ENCODE measurements around the gene HPS1. TPM values are rescaled to one million over a fixed set of nuclear protein-coding genes. Genes with fewer than 3 reads are reported as not detected.

HPS1 gene
- total and polyA plus RNA-seq, 7 donors: 11.5 to 29.1 (median 15.6) TPM

GRCh38 chr10:98399784-98400183, 47.0 kb downstream of the HPS1 start:
- Histone ChIP-seq H3K4me1 (no peaks in the 10 kb centered on the region), H3K4me3 (no peak overlapping the region), H3K27me3 (ENCODE audit: insufficient read depth in 3 of 3, low read length in 2 of 3) (no peaks in the 10 kb centered on the region), H3K36me3 (ENCODE audit: insufficient read depth in 1 of 2, low read depth in 1 of 2) (peaks cover 0 to 4% of the 10 kb centered on the region in 2 donors), H3K27ac (no peak overlapping the region), H3K9me3 (no peaks in the 10 kb centered on the region)
- TF ChIP-seq CTCF (IDR thresholded peaks at IDR 0.05): no peak
- ATAC-seq: no peak
- no peak for DNase-seq
- 93 to 95% (median 95%) methylated on average over 9 of the region's 9 CpGs for WGBS, 3 donors
- intact Hi-C loops (cut with DNase I): no loop called here

- Histone ChIP-seq H3K36me3 (ENCODE audit: insufficient read depth in 1 of 2, low read depth in 1 of 2) (peaks cover 0 to 4% of the 10 kb centered on the region in 2 donors), H3K4me1 (peaks cover 2% of the 10 kb centered on the region), H3K27ac (no peak overlapping the region), H3K27me3 (ENCODE audit: insufficient read depth in 3 of 3, low read length in 2 of 3) (no peaks in the 10 kb centered on the region), H3K9me3 (no peaks in the 10 kb centered on the region), H3K4me3 (no peak overlapping the region)
- TF ChIP-seq CTCF (IDR thresholded peaks at IDR 0.05): no peak
- 85 to 91% (median 89%) methylated on average over 9 of the region's 9 CpGs for WGBS, 3 donors
- no peak for ATAC-seq
- no peak for DNase-seq
- intact Hi-C loops (cut with DNase I): no loop called here
Observed at GRCh38 chr10:98397089-98397600, 49.6 kb downstream of the HPS1 start.

DNA sequence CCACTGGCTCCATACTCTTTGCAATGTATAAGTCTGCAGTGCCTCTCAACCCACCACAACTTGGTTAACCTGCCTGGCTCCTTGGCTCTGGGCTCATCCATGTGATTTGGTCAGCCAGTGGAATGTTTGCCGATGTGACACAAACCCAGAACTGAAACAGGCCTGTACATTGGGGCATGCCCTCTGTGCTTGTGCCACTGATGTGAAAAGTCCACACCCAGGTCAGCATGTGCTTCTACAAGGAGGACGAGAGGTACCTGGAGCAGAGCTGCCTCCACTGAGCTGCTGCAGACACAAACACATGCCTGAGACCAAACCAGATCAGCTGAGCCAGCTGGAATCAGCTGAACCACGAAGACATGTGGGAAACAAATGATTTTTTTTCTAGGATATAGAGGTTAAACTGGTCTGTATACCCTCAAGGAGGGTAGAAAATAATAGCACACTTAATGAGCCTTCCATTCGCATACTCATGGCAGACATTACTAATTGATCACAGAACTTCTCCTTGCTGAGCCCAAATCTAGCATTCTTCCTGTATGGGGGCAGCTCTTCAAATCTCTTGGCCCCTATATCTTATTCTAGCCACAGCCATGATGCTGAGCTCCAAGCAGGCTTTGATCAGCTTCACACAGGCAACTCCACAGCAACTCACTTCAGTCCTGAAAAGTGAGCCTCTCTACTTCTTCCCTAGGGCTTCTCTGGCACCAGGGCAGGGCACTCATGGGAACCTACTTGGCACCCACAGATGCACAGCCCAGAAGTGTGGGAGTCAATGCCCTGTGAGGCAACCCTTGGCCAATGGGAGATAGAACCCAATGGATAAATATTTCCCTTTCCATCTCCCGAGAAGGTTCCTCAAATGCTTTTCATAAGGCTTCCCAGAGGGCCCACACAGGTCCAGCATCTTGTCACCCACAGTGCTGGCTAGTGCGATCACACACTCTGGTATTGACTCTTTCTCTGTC, 50.4 kb downstream of the HPS1 start:
- Histone ChIP-seq H3K4me3 (no peak overlapping the region), H3K27ac (no peak overlapping the region), H3K4me1 (peaks cover 10% of the 10 kb centered on the region), H3K36me3 (ENCODE audit: insufficient read depth in 1 of 2, low read depth in 1 of 2) (peaks cover 0 to 4% of the 10 kb centered on the region in 2 donors), H3K9me3 (no peaks in the 10 kb centered on the region), H3K27me3 (ENCODE audit: insufficient read depth in 3 of 3, low read length in 2 of 3) (no peaks in the 10 kb centered on the region)
- WGBS, 3 donors: 88 to 94% (median 93%) methylated on average over 6 of the region's 6 CpGs
- intact Hi-C loops (cut with DNase I): no loop called here
- no peak for ATAC-seq
- no peak for DNase-seq
- no peak for TF ChIP-seq CTCF (IDR thresholded peaks at IDR 0.05)

GRCh38 chr10:98394851-98395440, 51.8 kb downstream of the HPS1 start:
- peak in 3 of 4 donors; percentile 26 to 56 (median 34) for ATAC-seq
- H3K36me3 ChIP-seq (ENCODE audit: insufficient read depth in 1 of 2, low read depth in 1 of 2): peaks cover 0 to 4% of the 10 kb centered on the region in 2 donors

More at GRCh38 chr10:98394851-98395440, 51.8 kb downstream of the HPS1 start:
- Histone ChIP-seq H3K4me3 (no peak overlapping the region), H3K27me3 (ENCODE audit: insufficient read depth in 3 of 3, low read length in 2 of 3) (no peaks in the 10 kb centered on the region), H3K27ac (no peak overlapping the region), H3K4me1 (peaks cover 10% of the 10 kb centered on the region), H3K9me3 (no peaks in the 10 kb centered on the region)
- no peak for TF ChIP-seq CTCF (IDR thresholded peaks at IDR 0.05)
- WGBS, 3 donors: 57 to 74% (median 58%) methylated on average over 8 of the region's 8 CpGs
- intact Hi-C loops (cut with DNase I): no loop called here
- no peak for DNase-seq
